ENCODE measurements around the gene CRKL. TPM values are rescaled to one million over a fixed set of nuclear protein-coding genes. Genes with fewer than 3 reads are reported as not detected.

Gene CRKL
- total RNA-seq, 1 donor from 2014 or later = 59.5 TPM

DNA sequence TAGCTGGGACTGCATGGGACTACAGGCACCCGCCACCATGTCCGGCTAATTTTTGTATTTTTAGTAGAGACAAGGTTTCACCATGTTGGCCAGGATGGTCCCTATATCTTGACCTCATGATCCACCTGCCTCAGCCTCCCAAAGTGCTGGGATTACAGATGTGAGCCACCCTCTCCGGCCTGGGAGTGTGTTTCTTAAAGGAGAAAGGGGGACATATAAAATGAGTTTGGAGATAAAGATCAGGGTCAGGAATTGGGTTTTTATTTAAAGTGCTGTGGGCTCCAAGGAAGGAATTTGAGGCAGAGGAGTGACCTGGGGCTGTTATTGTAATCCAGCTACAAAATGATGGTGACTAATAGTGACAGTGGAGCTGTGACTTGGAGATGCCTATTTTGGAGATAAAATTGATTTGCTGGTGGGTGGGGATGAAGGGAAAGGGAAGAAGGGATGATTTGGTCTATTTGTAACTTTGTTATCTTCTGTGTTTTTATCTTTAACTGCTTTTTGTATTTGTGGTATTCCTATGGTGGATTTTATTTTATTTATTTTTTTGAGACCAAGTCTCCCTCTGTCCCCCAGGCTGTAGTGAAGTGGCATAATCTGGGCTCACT, 5.0 kb downstream of the CRKL start:
- peaks cover 88% of the 10 kb centered on the region for H4K20me1 ChIP-seq (ENCODE audit: insufficient read depth, low read length)
- H3K4me3 ChIP-seq (ENCODE audit: insufficient read depth, low read depth, low read length) = no peak overlapping the region
- no peak overlapping the region for H2AFZ ChIP-seq (ENCODE audit: low read depth, low read length)
- no peak overlapping the region for H3K9ac ChIP-seq (ENCODE audit: low read length)
- H3K36me3 ChIP-seq (ENCODE audit: insufficient read depth, low read length) = peaks cover 4% of the 10 kb centered on the region
- Mint-ChIP-seq H3K36me3 (ENCODE audit: low read depth, unreplicated experiment) (peaks cover 2% of the 10 kb centered on the region), H3K27me3 (ENCODE audit: low read depth, unreplicated experiment) (no peaks in the 10 kb centered on the region), H3K4me3 (ENCODE audit: unreplicated experiment) (no peak overlapping the region), H3K4me1 (ENCODE audit: low read depth, unreplicated experiment) (peaks cover 16% of the 10 kb centered on the region), H3K9me3 (ENCODE audit: unreplicated experiment) (no peaks in the 10 kb centered on the region), H3K27ac (ENCODE audit: unreplicated experiment) (no peak overlapping the region)
- no peaks in the 10 kb centered on the region for H3K27me3 ChIP-seq (ENCODE audit: insufficient read depth, low read length)
- TF ChIP-seq EZH2 (IDR thresholded peaks at IDR 0.05; ENCODE audit: insufficient read depth, low read length) (no peak), CTCF (IDR thresholded peaks at IDR 0.05; ENCODE audit: insufficient read depth, low read depth, low read length) (no peak)
- peaks cover 100% of the 10 kb centered on the region for H3K79me2 ChIP-seq (ENCODE audit: insufficient read depth, low read length)
- DNase-seq (ENCODE audit: low read depth) = no peak
- FAIRE-seq = no peak
- H3K9me3 ChIP-seq (ENCODE audit: insufficient read depth, low read depth, low read length) = no peaks in the 10 kb centered on the region
- no peak overlapping the region for H3K27ac ChIP-seq (ENCODE audit: low read depth, low read length)
- H3K4me2 ChIP-seq (ENCODE audit: low read length) = peak overlapping the region; percentile 46
- H3K4me1 ChIP-seq (ENCODE audit: insufficient read depth, low read length) = peaks cover 11% of the 10 kb centered on the region

- Mint-ChIP-seq H3K27me3 (ENCODE audit: low read depth, unreplicated experiment) (no peaks in the 10 kb centered on the region), H3K9me3 (ENCODE audit: unreplicated experiment) (no peaks in the 10 kb centered on the region), H3K36me3 (ENCODE audit: low read depth, unreplicated experiment) (peaks cover 1% of the 10 kb centered on the region), H3K27ac (ENCODE audit: unreplicated experiment) (no peak overlapping the region), H3K4me1 (ENCODE audit: low read depth, unreplicated experiment) (peaks cover 10% of the 10 kb centered on the region), H3K4me3 (ENCODE audit: unreplicated experiment) (no peak overlapping the region)
- TF ChIP-seq CTCF (IDR thresholded peaks at IDR 0.05; ENCODE audit: insufficient read depth, low read depth, low read length) (no peak), EZH2 (IDR thresholded peaks at IDR 0.05; ENCODE audit: insufficient read depth, low read length) (no peak)
- no peak for FAIRE-seq
- Histone ChIP-seq H3K4me1 (ENCODE audit: insufficient read depth, low read length) (no peaks in the 10 kb centered on the region), H3K36me3 (ENCODE audit: insufficient read depth, low read length) (peaks cover 4% of the 10 kb centered on the region), H3K9me3 (ENCODE audit: insufficient read depth, low read depth, low read length) (no peaks in the 10 kb centered on the region), H3K27me3 (ENCODE audit: insufficient read depth, low read length) (no peaks in the 10 kb centered on the region), H3K4me3 (ENCODE audit: insufficient read depth, low read depth, low read length) (no peak overlapping the region), H4K20me1 (ENCODE audit: insufficient read depth, low read length) (peaks cover 91% of the 10 kb centered on the region), H3K79me2 (ENCODE audit: insufficient read depth, low read length) (peaks cover 98% of the 10 kb centered on the region), H3K27ac (ENCODE audit: low read depth, low read length) (no peak overlapping the region), H2AFZ (ENCODE audit: low read depth, low read length) (no peak overlapping the region), H3K4me2 (ENCODE audit: low read length) (no peak overlapping the region), H3K9ac (ENCODE audit: low read length) (no peak overlapping the region)
- no peak for DNase-seq (ENCODE audit: low read depth)
These were observed 9.0 kb downstream of the CRKL start for GRCh38 chr22:20926243-20926642.

GRCh38 chr22:20927940-20928572, 10.8 kb downstream of the CRKL start:
- DNase-seq (ENCODE audit: low read depth) (no peak), FAIRE-seq (no peak)
- H3K27me3 Mint-ChIP-seq (ENCODE audit: low read depth, unreplicated experiment) = no peaks in the 10 kb centered on the region
- peaks cover 4% of the 10 kb centered on the region for H3K36me3 ChIP-seq (ENCODE audit: insufficient read depth, low read length)
- H3K27me3 ChIP-seq (ENCODE audit: insufficient read depth, low read length) = no peaks in the 10 kb centered on the region
- H3K79me2 ChIP-seq (ENCODE audit: insufficient read depth, low read length) = peaks cover 97% of the 10 kb centered on the region
- peaks cover 2% of the 10 kb centered on the region for H3K4me1 Mint-ChIP-seq (ENCODE audit: low read depth, unreplicated experiment)
- H3K9me3 Mint-ChIP-seq (ENCODE audit: unreplicated experiment) = no peaks in the 10 kb centered on the region
- no peak overlapping the region for H3K9ac ChIP-seq (ENCODE audit: low read length)
- no peak overlapping the region for H3K4me2 ChIP-seq (ENCODE audit: low read length)
- H2AFZ ChIP-seq (ENCODE audit: low read depth, low read length) = no peak overlapping the region
- H3K4me3 ChIP-seq (ENCODE audit: insufficient read depth, low read depth, low read length) = no peak overlapping the region
- H4K20me1 ChIP-seq (ENCODE audit: insufficient read depth, low read length) = peaks cover 90% of the 10 kb centered on the region
- TF ChIP-seq CTCF (IDR thresholded peaks at IDR 0.05; ENCODE audit: insufficient read depth, low read depth, low read length) (no peak), EZH2 (IDR thresholded peaks at IDR 0.05; ENCODE audit: insufficient read depth, low read length) (no peak)
- H3K4me3 Mint-ChIP-seq (ENCODE audit: unreplicated experiment) = no peak overlapping the region
- H3K36me3 Mint-ChIP-seq (ENCODE audit: low read depth, unreplicated experiment) = peaks cover 1% of the 10 kb centered on the region
- H3K27ac ChIP-seq (ENCODE audit: low read depth, low read length) = no peak overlapping the region
- H3K4me1 ChIP-seq (ENCODE audit: insufficient read depth, low read length) = no peaks in the 10 kb centered on the region
- no peak overlapping the region for H3K27ac Mint-ChIP-seq (ENCODE audit: unreplicated experiment)
- no peaks in the 10 kb centered on the region for H3K9me3 ChIP-seq (ENCODE audit: insufficient read depth, low read depth, low read length)

All from astrocyte (in vitro differentiated cells and primary cell).